Measurements from ENCODE around the gene MRS2.

- TF ChIP-seq REST (IDR thresholded peaks at IDR 0.05; ENCODE audit: insufficient replicate concordance, low read depth) (no peak), CTCF (IDR thresholded peaks at IDR 0.05; ENCODE audit: insufficient read depth, low read length) (no peak)
These were observed 1.3 kb upstream of the MRS2 start for GRCh38 chr6:24401458-24401857.
